Measurements from ENCODE around the gene ATP2B2. TPM values are rescaled to one million over a fixed set of nuclear protein-coding genes. Genes with fewer than 3 reads are reported as not detected.

Gene ATP2B2
- total RNA-seq, 1 donor from 2014 or later = 3.7 TPM

DNA sequence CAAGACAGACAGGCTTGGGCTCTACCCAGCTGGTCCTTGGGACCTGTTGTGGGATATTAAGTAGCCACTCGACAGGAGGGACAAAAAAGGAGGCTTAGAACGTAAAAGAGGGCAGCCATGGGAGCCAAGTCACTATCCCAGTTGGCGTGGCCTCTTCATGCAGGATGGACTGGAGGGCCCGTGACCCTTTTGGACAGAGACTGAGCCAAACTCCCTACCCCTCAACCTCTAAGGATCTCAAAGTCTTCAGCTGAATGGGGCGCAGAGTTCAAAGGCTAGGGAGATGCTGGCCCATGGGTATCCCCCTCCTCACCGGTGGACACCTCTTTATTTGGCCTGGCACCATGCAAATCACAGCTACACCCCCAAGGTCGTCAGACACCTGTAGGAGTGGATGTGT, 126.6 kb downstream of the ATP2B2 start:
- Histone ChIP-seq H3K9me3 (ENCODE audit: control insufficient read depth in 3 of 3, low read length in 3 of 3) (no peaks in the 10 kb centered on the region), H3K4me1 (ENCODE audit: control insufficient read depth in 3 of 3, insufficient read depth in 3 of 3, low read length in 3 of 3) (peaks cover 46 to 77% (median 49%) of the 10 kb centered on the region in 3 donors), H3K9ac (ENCODE audit: low read depth in 1 of 3, low read length in 3 of 3) (no peak overlapping the region), H3K36me3 (ENCODE audit: control insufficient read depth in 3 of 3, insufficient read depth in 3 of 3, low read length in 3 of 3) (peaks cover 0 to 2% (median 2%) of the 10 kb centered on the region in 3 donors), H3K27me3 (ENCODE audit: control insufficient read depth in 3 of 3, insufficient read depth in 3 of 3, low read length in 3 of 3) (no peaks in the 10 kb centered on the region), H3K4me3 (ENCODE audit: low read length in 3 of 3) (no peak overlapping the region), H3K27ac (ENCODE audit: low read depth, low read length) (peak overlapping the region; percentile 61)

DNA sequence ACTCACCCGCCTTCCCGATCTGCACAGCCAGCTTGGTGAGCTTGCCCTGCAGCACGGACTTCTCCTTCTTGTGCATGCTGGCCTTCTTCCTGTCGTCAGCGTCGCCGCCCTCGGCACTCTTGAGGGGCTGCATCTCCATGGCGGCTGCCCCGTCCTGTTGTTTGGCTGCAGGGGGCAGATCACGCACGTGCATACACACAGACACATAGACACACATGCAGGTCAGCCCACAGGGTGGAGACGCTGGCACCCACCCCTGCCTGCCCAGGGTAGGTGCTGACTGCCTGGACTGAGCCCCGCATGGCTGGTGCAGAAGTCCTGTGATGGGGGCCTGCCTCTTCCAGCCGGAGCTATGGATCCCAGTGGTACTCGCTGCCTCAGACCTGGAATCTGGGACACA, 127.1 kb downstream of the ATP2B2 start:
- Histone ChIP-seq H3K27ac (ENCODE audit: low read depth, low read length) (peak overlapping the region; percentile 83), H3K27me3 (ENCODE audit: control insufficient read depth in 3 of 3, insufficient read depth in 3 of 3, low read length in 3 of 3) (no peaks in the 10 kb centered on the region), H3K9me3 (ENCODE audit: control insufficient read depth in 3 of 3, low read length in 3 of 3) (no peaks in the 10 kb centered on the region), H3K4me3 (ENCODE audit: low read length in 3 of 3) (no peak overlapping the region), H3K4me1 (ENCODE audit: control insufficient read depth in 3 of 3, insufficient read depth in 3 of 3, low read length in 3 of 3) (peaks cover 46 to 80% (median 49%) of the 10 kb centered on the region in 3 donors), H3K9ac (ENCODE audit: low read depth in 1 of 3, low read length in 3 of 3) (peak overlapping the region in 1 of 3 donors; percentile 72), H3K36me3 (ENCODE audit: control insufficient read depth in 3 of 3, insufficient read depth in 3 of 3, low read length in 3 of 3) (peaks cover 0 to 2% (median 2%) of the 10 kb centered on the region in 3 donors)

DNA sequence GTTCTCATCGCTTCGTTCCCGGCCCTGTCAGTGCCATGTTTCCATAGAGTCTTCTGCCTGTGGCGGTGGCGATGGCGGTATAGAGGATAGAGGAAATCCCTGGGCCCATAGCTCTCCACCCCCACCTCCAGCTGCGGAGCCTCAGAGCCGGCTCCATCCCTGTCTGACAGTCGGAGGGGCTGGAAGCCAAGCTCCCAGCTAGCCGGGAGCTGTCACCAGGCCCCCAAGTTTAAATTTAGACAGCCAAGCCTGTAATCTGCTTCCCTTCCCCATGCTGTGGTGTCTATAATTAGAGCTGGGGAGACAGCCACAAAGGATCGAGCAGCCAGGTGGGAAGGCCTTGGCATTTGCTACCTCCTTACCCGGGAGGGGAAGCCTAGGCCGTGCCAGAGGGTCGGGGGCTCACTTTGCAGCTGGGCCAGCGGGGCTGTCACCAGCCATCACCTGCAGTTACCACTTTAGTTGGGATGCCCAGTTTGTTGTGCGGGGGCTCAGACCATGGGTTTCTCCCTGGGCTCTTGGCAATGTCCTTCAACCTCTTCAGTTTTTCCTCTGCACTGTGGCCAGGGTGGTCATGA, 128.1 kb downstream of the ATP2B2 start:
- peak overlapping the region; percentile 1 to 56 (median 53) for H3K4me3 ChIP-seq (ENCODE audit: low read length in 3 of 3)
- H3K9me3 ChIP-seq (ENCODE audit: control insufficient read depth in 3 of 3, low read length in 3 of 3) = no peaks in the 10 kb centered on the region
- H3K4me1 ChIP-seq (ENCODE audit: control insufficient read depth in 3 of 3, insufficient read depth in 3 of 3, low read length in 3 of 3) = peaks cover 46 to 82% (median 49%) of the 10 kb centered on the region in 3 donors
- peak overlapping the region; percentile 83 for H3K27ac ChIP-seq (ENCODE audit: low read depth, low read length)
- H3K27me3 ChIP-seq (ENCODE audit: control insufficient read depth in 3 of 3, insufficient read depth in 3 of 3, low read length in 3 of 3) = no peaks in the 10 kb centered on the region
- peaks cover 0 to 2% (median 2%) of the 10 kb centered on the region in 3 donors for H3K36me3 ChIP-seq (ENCODE audit: control insufficient read depth in 3 of 3, insufficient read depth in 3 of 3, low read length in 3 of 3)
- H3K9ac ChIP-seq (ENCODE audit: low read depth in 1 of 3, low read length in 3 of 3) = peak overlapping the region; percentile 44 to 72 (median 67)

DNA sequence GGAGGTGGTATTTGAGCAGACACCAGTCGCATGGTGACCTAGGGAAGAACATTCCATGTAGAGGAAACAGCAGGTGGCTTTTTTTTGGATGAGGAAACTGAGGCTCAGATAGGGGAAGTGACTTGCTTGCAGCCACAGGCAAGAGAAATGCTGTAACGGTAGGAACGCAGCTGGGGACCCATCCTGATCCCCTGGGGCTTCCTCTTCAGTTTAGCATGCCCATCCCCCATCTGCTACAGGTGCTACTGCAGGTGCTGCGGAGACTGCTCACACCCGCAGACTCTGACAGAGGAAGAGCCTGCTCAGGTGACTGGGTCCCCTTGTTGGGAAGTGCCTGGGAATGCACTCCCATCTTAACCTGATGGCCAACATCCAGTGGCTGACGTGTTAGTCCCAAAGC, 129.0 kb downstream of the ATP2B2 start:
- H3K27ac ChIP-seq (ENCODE audit: low read depth, low read length) = peak overlapping the region; percentile 83

DNA sequence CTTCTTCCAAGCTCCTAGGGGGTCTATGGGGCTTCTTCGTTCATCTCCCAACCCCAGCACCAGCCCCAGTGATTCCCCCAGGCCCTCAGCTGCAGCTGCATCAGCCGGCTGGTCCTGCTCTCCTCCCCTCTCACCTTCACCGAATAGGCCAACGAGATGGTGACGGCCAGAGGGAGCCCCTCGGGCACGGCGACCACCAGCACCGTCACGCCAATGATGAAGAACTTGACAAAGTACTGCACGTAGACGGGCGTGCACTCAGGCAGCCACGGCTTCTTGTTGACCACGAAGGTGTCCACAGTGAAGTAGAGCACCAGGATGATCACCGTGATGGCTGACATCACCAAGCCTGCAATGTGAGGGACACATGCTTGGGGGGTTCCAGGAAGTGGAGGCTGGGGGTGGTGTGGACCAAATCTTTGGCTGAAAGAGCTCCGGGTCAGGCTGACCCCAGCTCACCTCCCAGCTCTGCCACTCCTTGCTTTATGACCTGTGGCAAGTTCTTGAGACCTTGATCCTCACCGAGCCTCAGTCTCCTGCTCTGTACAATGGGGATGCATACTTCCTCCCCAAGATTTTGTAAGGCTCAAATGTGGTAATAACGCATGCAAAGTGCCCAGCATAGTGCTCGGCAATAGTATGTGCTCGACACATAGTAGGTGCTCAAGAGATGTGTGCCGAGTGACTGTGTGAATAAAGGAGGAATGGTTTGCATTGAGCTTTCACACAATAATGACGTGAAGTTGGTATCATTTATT, 129.9 kb downstream of the ATP2B2 start:
- Histone ChIP-seq H3K9ac (ENCODE audit: low read depth in 1 of 3, low read length in 3 of 3) (no peak overlapping the region), H3K4me3 (ENCODE audit: low read length in 3 of 3) (no peak overlapping the region), H3K27me3 (ENCODE audit: control insufficient read depth in 3 of 3, insufficient read depth in 3 of 3, low read length in 3 of 3) (no peaks in the 10 kb centered on the region), H3K36me3 (ENCODE audit: control insufficient read depth in 3 of 3, insufficient read depth in 3 of 3, low read length in 3 of 3) (peaks cover 6 to 14% (median 13%) of the 10 kb centered on the region in 3 donors), H3K4me1 (ENCODE audit: control insufficient read depth in 3 of 3, insufficient read depth in 3 of 3, low read length in 3 of 3) (peaks cover 46 to 75% (median 46%) of the 10 kb centered on the region in 3 donors), H3K9me3 (ENCODE audit: control insufficient read depth in 3 of 3, low read length in 3 of 3) (no peaks in the 10 kb centered on the region), H3K27ac (ENCODE audit: low read depth, low read length) (no peak overlapping the region)

More for the DNA sequence above, 129.0 kb downstream of the ATP2B2 start:
- peak overlapping the region in 2 of 3 donors; percentile 52 to 53 for H3K4me3 ChIP-seq (ENCODE audit: low read length in 3 of 3)
- no peaks in the 10 kb centered on the region for H3K27me3 ChIP-seq (ENCODE audit: control insufficient read depth in 3 of 3, insufficient read depth in 3 of 3, low read length in 3 of 3)
- peaks cover 6% of the 10 kb centered on the region in 3 donors for H3K36me3 ChIP-seq (ENCODE audit: control insufficient read depth in 3 of 3, insufficient read depth in 3 of 3, low read length in 3 of 3)
- no peaks in the 10 kb centered on the region for H3K9me3 ChIP-seq (ENCODE audit: control insufficient read depth in 3 of 3, low read length in 3 of 3)
- peaks cover 46 to 77% (median 49%) of the 10 kb centered on the region in 3 donors for H3K4me1 ChIP-seq (ENCODE audit: control insufficient read depth in 3 of 3, insufficient read depth in 3 of 3, low read length in 3 of 3)
- peak overlapping the region; percentile 7 to 50 (median 44) for H3K9ac ChIP-seq (ENCODE audit: low read depth in 1 of 3, low read length in 3 of 3)

DNA sequence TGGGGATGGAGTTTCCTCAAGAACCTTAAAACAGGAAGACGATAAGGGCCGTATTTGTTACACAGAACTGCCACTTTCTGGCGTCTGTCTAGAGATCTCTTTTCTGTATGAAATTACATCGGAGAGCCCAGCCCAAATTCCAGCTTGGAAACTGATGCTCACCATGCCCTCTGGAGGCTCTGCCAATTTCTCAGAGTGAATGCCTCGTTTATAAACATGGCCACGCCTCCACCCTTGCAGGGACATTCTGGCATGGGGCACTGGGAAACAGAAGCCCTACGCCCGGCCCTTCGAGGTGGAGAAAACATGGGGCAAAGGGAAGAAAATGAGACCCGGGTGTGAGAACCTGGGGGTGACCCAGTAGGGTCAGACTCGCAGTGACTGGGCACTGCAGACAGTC, 131.1 kb downstream of the ATP2B2 start:
- Histone ChIP-seq H3K9ac (ENCODE audit: low read depth in 1 of 3, low read length in 3 of 3) (peak overlapping the region in 2 of 3 donors; percentile 9 to 54), H3K27ac (ENCODE audit: low read depth, low read length) (peak overlapping the region; percentile 55), H3K36me3 (ENCODE audit: control insufficient read depth in 3 of 3, insufficient read depth in 3 of 3, low read length in 3 of 3) (peaks cover 6 to 18% (median 13%) of the 10 kb centered on the region in 3 donors), H3K27me3 (ENCODE audit: control insufficient read depth in 3 of 3, insufficient read depth in 3 of 3, low read length in 3 of 3) (no peaks in the 10 kb centered on the region), H3K4me3 (ENCODE audit: low read length in 3 of 3) (no peak overlapping the region), H3K9me3 (ENCODE audit: control insufficient read depth in 3 of 3, low read length in 3 of 3) (no peaks in the 10 kb centered on the region), H3K4me1 (ENCODE audit: control insufficient read depth in 3 of 3, insufficient read depth in 3 of 3, low read length in 3 of 3) (peaks cover 46 to 63% (median 46%) of the 10 kb centered on the region in 3 donors)

DNA sequence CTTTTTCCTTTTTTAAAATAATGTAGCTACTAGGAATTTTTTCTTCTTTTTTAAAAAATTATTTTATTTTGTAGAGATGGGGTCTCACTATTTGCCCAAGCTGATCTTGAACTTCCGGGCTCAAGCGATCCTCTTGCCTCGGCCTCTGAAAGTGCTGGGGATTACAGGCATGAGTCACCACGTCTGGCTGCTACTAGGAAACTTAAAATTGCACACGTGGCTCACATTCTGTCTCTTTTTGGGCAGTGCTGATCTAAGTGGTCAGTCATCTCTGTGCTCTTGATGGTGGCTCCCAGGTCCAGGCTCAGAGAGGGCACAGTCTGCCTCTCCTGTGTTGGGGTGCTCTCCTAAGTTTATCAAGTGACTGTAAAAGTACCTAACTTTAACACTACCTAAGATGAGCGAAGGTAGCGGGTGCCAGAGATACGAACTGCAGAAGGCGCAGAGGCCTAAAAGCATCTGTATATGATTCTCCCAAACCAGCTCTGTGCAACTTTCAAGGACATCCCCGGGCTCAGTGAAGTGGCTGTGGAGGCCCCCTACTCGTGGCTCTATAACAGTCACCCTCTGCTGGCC, 131.6 kb downstream of the ATP2B2 start:
- Histone ChIP-seq H3K27me3 (ENCODE audit: control insufficient read depth in 3 of 3, insufficient read depth in 3 of 3, low read length in 3 of 3) (no peaks in the 10 kb centered on the region), H3K4me3 (ENCODE audit: low read length in 3 of 3) (no peak overlapping the region), H3K9me3 (ENCODE audit: control insufficient read depth in 3 of 3, low read length in 3 of 3) (no peaks in the 10 kb centered on the region), H3K9ac (ENCODE audit: low read depth in 1 of 3, low read length in 3 of 3) (peak overlapping the region in 1 of 3 donors; percentile 9), H3K27ac (ENCODE audit: low read depth, low read length) (peak overlapping the region; percentile 55), H3K36me3 (ENCODE audit: control insufficient read depth in 3 of 3, insufficient read depth in 3 of 3, low read length in 3 of 3) (peaks cover 6 to 19% (median 13%) of the 10 kb centered on the region in 3 donors), H3K4me1 (ENCODE audit: control insufficient read depth in 3 of 3, insufficient read depth in 3 of 3, low read length in 3 of 3) (peaks cover 44 to 58% (median 46%) of the 10 kb centered on the region in 3 donors)

DNA sequence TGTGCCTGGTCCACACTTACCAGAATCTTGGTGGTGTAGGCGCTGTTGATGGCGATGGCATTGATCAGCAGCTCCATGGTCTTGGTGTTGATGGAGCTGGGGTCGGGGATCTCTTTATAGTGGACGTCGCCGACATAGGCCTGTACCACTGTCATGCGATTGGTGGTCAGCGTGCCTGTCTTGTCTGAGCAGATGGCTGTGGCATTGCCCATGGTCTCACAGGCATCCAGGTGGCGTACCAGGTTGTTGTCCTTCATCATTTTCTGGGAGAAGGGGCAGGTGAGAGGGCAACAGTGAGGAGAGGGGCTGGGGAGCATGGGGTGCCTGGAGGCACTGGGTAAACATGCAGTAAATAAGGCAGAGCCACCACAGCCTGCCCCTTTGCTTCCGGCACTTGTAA, 133.6 kb downstream of the ATP2B2 start:
- peak overlapping the region in 1 of 3 donors; percentile 33 for H3K9ac ChIP-seq (ENCODE audit: low read depth in 1 of 3, low read length in 3 of 3)
- H3K4me1 ChIP-seq (ENCODE audit: control insufficient read depth in 3 of 3, insufficient read depth in 3 of 3, low read length in 3 of 3) = peaks cover 25 to 39% (median 29%) of the 10 kb centered on the region in 3 donors
- H3K36me3 ChIP-seq (ENCODE audit: control insufficient read depth in 3 of 3, insufficient read depth in 3 of 3, low read length in 3 of 3) = peaks cover 11 to 19% (median 13%) of the 10 kb centered on the region in 3 donors
- no peak overlapping the region for H3K27ac ChIP-seq (ENCODE audit: low read depth, low read length)
- H3K4me3 ChIP-seq (ENCODE audit: low read length in 3 of 3) = no peak overlapping the region
- H3K27me3 ChIP-seq (ENCODE audit: control insufficient read depth in 3 of 3, insufficient read depth in 3 of 3, low read length in 3 of 3) = no peaks in the 10 kb centered on the region
- H3K9me3 ChIP-seq (ENCODE audit: control insufficient read depth in 3 of 3, low read length in 3 of 3) = no peaks in the 10 kb centered on the region

DNA sequence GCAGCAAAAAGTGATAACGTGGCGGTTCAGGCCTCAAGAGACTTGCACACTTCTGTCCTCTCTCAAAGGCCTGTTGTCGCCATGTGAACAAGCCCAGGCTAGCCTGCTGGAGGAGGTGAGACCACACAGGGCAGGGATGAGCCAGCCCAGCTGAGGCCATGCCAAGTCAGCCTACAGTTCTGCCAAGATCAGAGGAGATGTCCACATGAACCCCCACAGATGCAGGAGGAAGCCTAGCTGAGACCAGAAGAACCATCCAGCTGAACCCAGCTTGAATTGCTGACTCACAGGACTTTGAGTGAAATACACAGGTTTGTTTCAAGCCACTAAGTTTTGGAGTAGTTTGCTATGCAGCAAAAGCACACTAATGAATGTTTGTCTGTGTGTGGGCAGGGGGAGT, 134.2 kb downstream of the ATP2B2 start:
- Histone ChIP-seq H3K9ac (ENCODE audit: low read depth in 1 of 3, low read length in 3 of 3) (no peak overlapping the region), H3K27ac (ENCODE audit: low read depth, low read length) (no peak overlapping the region), H3K36me3 (ENCODE audit: control insufficient read depth in 3 of 3, insufficient read depth in 3 of 3, low read length in 3 of 3) (peaks cover 11 to 19% (median 13%) of the 10 kb centered on the region in 3 donors)

More for the DNA sequence above, 134.2 kb downstream of the ATP2B2 start:
- H3K27me3 ChIP-seq (ENCODE audit: control insufficient read depth in 3 of 3, insufficient read depth in 3 of 3, low read length in 3 of 3) = no peaks in the 10 kb centered on the region
- H3K4me1 ChIP-seq (ENCODE audit: control insufficient read depth in 3 of 3, insufficient read depth in 3 of 3, low read length in 3 of 3) = peaks cover 19 to 33% (median 22%) of the 10 kb centered on the region in 3 donors
- no peak overlapping the region for H3K4me3 ChIP-seq (ENCODE audit: low read length in 3 of 3)
- H3K9me3 ChIP-seq (ENCODE audit: control insufficient read depth in 3 of 3, low read length in 3 of 3) = no peaks in the 10 kb centered on the region
